H1 (cell line): ENCODE results near the gene LUC7L3. TPM values are rescaled to one million over a fixed set of nuclear protein-coding genes. Genes with fewer than 3 reads are reported as not detected.

Experiments
- CTCF ChIA-PET: fragments of 300-600 bp; sonication (Branson Sonifier 250); formaldehyde crosslinking; loops from one replicate; lab custom pipeline; 2021; ENCODE audit not compliant: partially characterized antibody; lab: Charles Lee
- POLR2A ChIA-PET: fragments of 300-600 bp; sonication (Branson Sonifier 250); formaldehyde crosslinking; loops from one replicate; lab custom pipeline; 2021; ENCODE audit warnings: inconsistent platforms; ENCODE audit not compliant: partially characterized antibody; lab: Charles Lee
- DNase-seq, 2 experiments: peaks; one replicate each; pipeline versions ENCODE4 v3.0.0 to v3.0.0-alpha.2; 2010 to 2022; ENCODE audit warnings: low spot score in 2 of 2, low read depth in 1 of 2, mixed read lengths in 1 of 2
- FAIRE-seq: peaks from 2 replicates; lab custom pipeline; 2011; peaks lifted over from hg19 to GRCh38; lab: Jason Lieb, UNC
- H2AFZ ChIP-seq: 2 replicates; pipeline ENCODE4 v1.8.1; 2012; ENCODE audit warnings: low read length, inconsistent platforms
- H2AK5ac ChIP-seq: 2 replicates; pipeline ENCODE4 v1.6.1; 2013; ENCODE audit warnings: low read depth, low read length
- H2BK120ac ChIP-seq: replicated peaks from 2 replicates; pipeline ENCODE3; 2013; ENCODE audit warnings: low read depth, low read length, inconsistent platforms
- H2BK12ac ChIP-seq: 2 replicates; pipeline ENCODE4 v1.6.1; 2013; ENCODE audit warnings: low read depth, low read length
- H2BK15ac ChIP-seq: 2 replicates; pipeline ENCODE4 v1.6.1; 2013; ENCODE audit warnings: low read length
- H2BK20ac ChIP-seq: 2 replicates; pipeline ENCODE4 v1.6.1; 2013; ENCODE audit warnings: low read length
- H2BK5ac ChIP-seq: 2 replicates; pipeline ENCODE4 v1.6.1; 2013; ENCODE audit warnings: low read depth, low read length
- H3K14ac ChIP-seq: 2 replicates; pipeline ENCODE4 v1.6.1; 2013; ENCODE audit warnings: inconsistent platforms; ENCODE audit not compliant: insufficient read length
- H3K18ac ChIP-seq: 2 replicates; pipeline ENCODE4 v1.6.1; 2013; ENCODE audit warnings: low read length; ENCODE audit errors: extremely low read depth
- H3K23ac ChIP-seq: 2 replicates; pipeline ENCODE4 v1.6.1; 2013; ENCODE audit warnings: inconsistent platforms; ENCODE audit not compliant: insufficient read length
- H3K23me2 ChIP-seq: 2 replicates; pipeline ENCODE4 v1.6.1; 2013; ENCODE audit warnings: low read depth, low read length
- H3K27ac ChIP-seq: 2 replicates; pipeline ENCODE4 v1.6.1; 2011; ENCODE audit warnings: low read depth, low read length, inconsistent platforms
- H3K27me3 ChIP-seq, 4 experiments: replicated peaks in 1 of 4; 1 replicate in 1 of 4; 2 replicates in 3 of 4; pipeline versions ENCODE4 v1.6.1 to v1.8.1; 2011 to 2013; ENCODE audit warnings: low read length in 3 of 4, mild to moderate bottlenecking in 3 of 4, inconsistent platforms in 2 of 4, mixed read lengths in 2 of 4, moderate library complexity in 1 of 4; ENCODE audit not compliant: control insufficient read depth in 3 of 4, insufficient read depth in 3 of 4; ENCODE audit errors: extremely low read depth in 1 of 4
- H3K36me3 ChIP-seq, 4 experiments: 2 replicates each; pipeline versions ENCODE4 v1.6.1 to v1.8.1; 2011 to 2013; ENCODE audit warnings: mild to moderate bottlenecking in 4 of 4, low read length in 3 of 4, moderate library complexity in 2 of 4, control low read depth in 1 of 4, inconsistent platforms in 1 of 4; ENCODE audit not compliant: insufficient read depth in 4 of 4, control insufficient read depth in 2 of 4
- H3K4ac ChIP-seq: replicated peaks from 2 replicates; pipeline ENCODE3; 2013; ENCODE audit warnings: low read length, low read depth, mixed read lengths, inconsistent platforms; ENCODE audit not compliant: insufficient read length
- H3K4me1 ChIP-seq, 4 experiments: replicated peaks in 1 of 4; 1 replicate in 1 of 4; 2 replicates in 3 of 4; pipeline versions ENCODE4 v1.6.1 to v1.8.1; 2011 to 2013; ENCODE audit warnings: low read length in 3 of 4, inconsistent platforms in 2 of 4, mixed read lengths in 1 of 4; ENCODE audit not compliant: insufficient read depth in 4 of 4, control insufficient read depth in 3 of 4
- H3K4me2 ChIP-seq, 2 experiments: 2 replicates each; pipeline versions ENCODE4 v1.6.1 to v1.8.1; 2011 to 2013; ENCODE audit warnings: low read depth in 2 of 2, low read length in 2 of 2, control low read depth in 1 of 2, inconsistent platforms in 1 of 2, mild to moderate bottlenecking in 1 of 2; ENCODE audit not compliant: insufficient read depth in 1 of 2
- H3K4me3 ChIP-seq, 4 experiments: fragments of 200-600, 300-600 bp in 1 of 4; sonication (generic), shearing (Covaris generic), sonication (Bioruptor Twin) in 1 of 4; 2 replicates each; pipeline versions ENCODE4 v1.5.1 to v1.8.1; 2011 to 2016; ENCODE audit warnings: low read length in 4 of 4, low read depth in 3 of 4, control low read depth in 2 of 4, inconsistent platforms in 2 of 4, mild to moderate bottlenecking in 2 of 4, mixed read lengths in 1 of 4, moderate library complexity in 1 of 4; ENCODE audit not compliant: insufficient read depth in 2 of 4; ENCODE audit errors: extremely low read depth in 1 of 4
- H3K56ac ChIP-seq: replicated peaks from 2 replicates; pipeline ENCODE3; 2013; ENCODE audit warnings: low read depth, mild to moderate bottlenecking, mixed read lengths, low read length, inconsistent platforms; ENCODE audit not compliant: insufficient read length
- H3K79me1 ChIP-seq: 2 replicates; pipeline ENCODE4 v1.6.1; 2013; ENCODE audit warnings: low read depth, low read length, control low read depth
- H3K79me2 ChIP-seq, 2 experiments: 2 replicates each; pipeline versions ENCODE4 v1.6.1 to v1.8.1; 2012 to 2013; ENCODE audit warnings: low read length in 2 of 2, mild to moderate bottlenecking in 2 of 2, inconsistent platforms in 1 of 2; ENCODE audit not compliant: insufficient read depth in 2 of 2, control insufficient read depth in 1 of 2
- H3K9ac ChIP-seq, 4 experiments: replicated peaks in 1 of 4; 1 replicate in 1 of 4; 2 replicates in 3 of 4; pipeline versions ENCODE4 v1.6.1 to v1.8.1; 2011 to 2013; ENCODE audit warnings: low read depth in 3 of 4, low read length in 3 of 4, control low read depth in 2 of 4, mild to moderate bottlenecking in 2 of 4, moderate library complexity in 2 of 4, inconsistent platforms in 1 of 4; ENCODE audit errors: extremely low read depth in 1 of 4
- H3K9me3 ChIP-seq, 2 experiments: 2 replicates each; pipeline versions ENCODE4 v1.6.1 to v1.8.1; 2012 to 2013; ENCODE audit warnings: mild to moderate bottlenecking in 2 of 2, moderate library complexity in 2 of 2, control low read depth in 1 of 2, inconsistent platforms in 1 of 2, low read depth in 1 of 2, low read length in 1 of 2, mixed read lengths in 1 of 2; ENCODE audit not compliant: insufficient read depth in 2 of 2
- H4K20me1 ChIP-seq, 2 experiments: replicated peaks in 1 of 2; 2 replicates each; pipeline versions ENCODE3 to v1.8.1; 2011 to 2013; ENCODE audit warnings: inconsistent platforms in 2 of 2, low read length in 2 of 2, mild to moderate bottlenecking in 1 of 2; ENCODE audit not compliant: insufficient read depth in 2 of 2, control insufficient read depth in 1 of 2
- H4K5ac ChIP-seq: 2 replicates; pipeline ENCODE4 v1.6.1; 2013; ENCODE audit warnings: low read length, low read depth, mixed read lengths, inconsistent platforms; ENCODE audit not compliant: insufficient read length
- H4K8ac ChIP-seq: 2 replicates; pipeline ENCODE4 v1.8.0; 2013; ENCODE audit warnings: mild to moderate bottlenecking, moderate library complexity, low read length, inconsistent platforms; ENCODE audit not compliant: insufficient read depth; ENCODE audit errors: extremely low read depth
- H4K91ac ChIP-seq: replicated peaks from 2 replicates; pipeline ENCODE3; 2013; ENCODE audit warnings: low read length, mixed read lengths, inconsistent platforms; ENCODE audit not compliant: insufficient read length
- BACH1 ChIP-seq: IDR thresholded peaks from 2 replicates; pipeline ENCODE4 v1.6.1; 2012; ENCODE audit warnings: low read length, improper control_type of control experiment
- CBX5 ChIP-seq: fragments of 300-800, 300-1000 bp; sonication (generic); IDR thresholded peaks from 2 replicates; pipeline ENCODE4 v1.7.1; 2016; ENCODE audit warnings: antibody characterized with exemption, low read length, low read depth
- CHD1 ChIP-seq: IDR thresholded peaks from 2 replicates; pipeline ENCODE4 v1.6.1; 2012; ENCODE audit warnings: low read depth, low read length, improper control_type of control experiment
- NANOG ChIP-seq: IDR thresholded peaks from 2 replicates; pipeline ENCODE4 v1.6.1; 2011; ENCODE audit warnings: low read length, low read depth, mild to moderate bottlenecking, inconsistent platforms; ENCODE audit not compliant: insufficient read depth, poor library complexity, severe bottlenecking
- SAP30 ChIP-seq: fragments of 300-600 bp; sonication (generic); IDR thresholded peaks from 2 replicates; pipeline ENCODE4 v1.7.1; 2012; ENCODE audit warnings: low read length, moderate library complexity, mild to moderate bottlenecking, inconsistent platforms; ENCODE audit not compliant: insufficient read depth, insufficient replicate concordance
- SIRT6 ChIP-seq: IDR thresholded peaks from one replicate; pipeline ENCODE4 v1.7.1; 2012; ENCODE audit warnings: low read length, inconsistent platforms
- SP4 ChIP-seq: IDR thresholded peaks from 2 replicates; pipeline ENCODE4 v1.6.1; 2012; ENCODE audit warnings: low read length, inconsistent platforms
- TCF12 ChIP-seq: IDR thresholded peaks from 2 replicates; pipeline ENCODE4 v1.6.1; 2011; ENCODE audit warnings: low read depth, mild to moderate bottlenecking, low read length
- WGBS, 2 experiments: shearing (Covaris generic) in 1 of 2; methylation state at CpG; one replicate each; pipeline versions ENCODE4 v1.1.6 to v1.1.7; 2013 to 2015; ENCODE audit warnings: low lambda C conversion rate in 2 of 2, mixed read lengths in 2 of 2, inconsistent platforms in 1 of 2, low coverage in 1 of 2, missing lambda C conversion rate in 1 of 2; ENCODE audit not compliant: insufficient replicate concordance in 2 of 2, insufficient coverage in 1 of 2, insufficient read length in 1 of 2; ENCODE audit errors: extremely low coverage in 1 of 2, missing lambda C conversion rate in 1 of 2; 5-methylcytosine and 5-hydroxymethylcytosine counted together
- polyA plus RNA-seq, 7 experiments: library from polyadenylated mRNA; depleted of rRNA in 3 of 7; stranded (reverse) in 5 of 7; unstranded in 2 of 7; fragments of >200 nt in 5 of 7; fragments of 200-250 nt in 2 of 7; gene quantifications; 1 replicate in 5 of 7; 2 replicates in 1 of 7; 4 replicates in 1 of 7; pipeline versions ENCODE4 v1.2.1 to v1.2.3, GENCODE V29; 2011 to 2013; ENCODE audit warnings: missing spikeins in 2 of 7, mixed read lengths in 2 of 7
- total RNA-seq: library from RNA; stranded (reverse); fragmentation: NEBNext Ultra II Directional; extraction: Animal tissue kit (Norgen Biotek cat#: 25700); gene quantifications from 2 replicates; pipeline ENCODE4 v1.2.1, GENCODE V29; 2021

Gene LUC7L3
- total and polyA plus RNA-seq, 2 of the 8 experiments (the other 6 are each of a cell fraction or from before 2014, with no cell fraction given) = 102 to 126 TPM

GRCh38 chr17:50779747-50780353 is 60.4 kb downstream of the LUC7L3 start:
- no peak overlapping the region for H3K27ac ChIP-seq
- TF ChIP-seq SIRT6 = no peak
- TF ChIP-seq CHD1 = no peak
- TF ChIP-seq NANOG = no peak
- no peak for TF ChIP-seq BACH1
- TF ChIP-seq CBX5 = no peak
- TF ChIP-seq SAP30 = no peak
- no peak for TF ChIP-seq SP4
- TF ChIP-seq TCF12 = no peak
- H3K4ac ChIP-seq = no peak overlapping the region
- DNase-seq (no peak), FAIRE-seq (no peak)
- H3K23me2 ChIP-seq = no peaks in the 10 kb centered on the region
- no peak overlapping the region for H3K23ac ChIP-seq
- H2BK20ac ChIP-seq = no peak overlapping the region
- POLR2A ChIA-PET = interaction anchor here (1.4 kb wide), 1 partner anchor 86 kb away, joined by 3 read pairs; the partner anchor contains the start of gene TOB1
- no peak overlapping the region for H3K4me3 ChIP-seq
- H3K4me1 ChIP-seq = no peaks in the 10 kb centered on the region
- no peaks in the 10 kb centered on the region for H3K9me3 ChIP-seq
- 94% methylated on average over 8 of the region's 9 CpGs; no CpG with 5 or more reads in 1 of the 2 experiments for WGBS, 2 experiments
- no peaks in the 10 kb centered on the region for H3K36me3 ChIP-seq
- H2AFZ ChIP-seq = no peak overlapping the region
- no peak overlapping the region for H3K56ac ChIP-seq
- no peak overlapping the region for H3K4me2 ChIP-seq
- H3K9ac ChIP-seq = no peak overlapping the region
- CTCF ChIA-PET = interaction anchor here (0.8 to 9.3 kb wide), 11 partner anchors 9 to 234 kb away, joined by 3 to 63 read pairs (median 3); no protein-coding TSS in a partner anchor
- no peak overlapping the region for H3K18ac ChIP-seq
- H3K79me2 ChIP-seq = no peaks in the 10 kb centered on the region
- no peak overlapping the region for H4K5ac ChIP-seq
- H3K14ac ChIP-seq = no peak overlapping the region
- no peaks in the 10 kb centered on the region for H3K79me1 ChIP-seq
- no peak overlapping the region for H2AK5ac ChIP-seq
- H4K20me1 ChIP-seq = no peaks in the 10 kb centered on the region
- H2BK120ac ChIP-seq = no peak overlapping the region
- no peak overlapping the region for H2BK12ac ChIP-seq
- no peak overlapping the region for H4K91ac ChIP-seq
- H3K27me3 ChIP-seq = no peaks in the 10 kb centered on the region
- H2BK5ac ChIP-seq = no peak overlapping the region
- H4K8ac ChIP-seq = no peak overlapping the region
- no peak overlapping the region for H2BK15ac ChIP-seq
